ENCODE measurements around the gene ABCC1.
"Not testable (repeated sequence)": the region's sequence is repeated elsewhere in the genome, so short reads cannot be mapped to it uniquely, and the experiment has no call there.

The ABCC1 gene

DNA sequence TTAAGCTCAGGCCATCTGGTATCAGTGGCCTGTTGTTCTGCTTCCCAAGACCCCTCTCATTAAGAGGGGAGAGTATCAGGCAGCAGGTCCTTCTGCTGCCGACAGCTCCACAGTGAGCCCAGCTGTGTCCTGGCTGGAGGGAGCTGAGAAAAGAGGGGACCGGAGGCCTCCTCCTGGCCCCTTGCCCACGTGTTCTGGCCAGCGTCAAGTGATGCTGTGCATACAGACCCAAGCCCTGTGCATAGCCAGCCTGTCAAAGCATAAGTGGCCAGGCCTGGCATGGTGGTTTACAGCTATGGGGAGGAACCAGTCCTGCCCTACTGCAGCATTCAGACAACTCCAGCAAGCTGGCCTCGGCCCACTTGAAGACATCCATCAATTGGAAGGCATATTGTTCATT, 225.9 kb downstream of the ABCC1 start:
- no peak overlapping the region for H3K9ac ChIP-seq (ENCODE audit: low read depth, low read length)
- no peak overlapping the region for H3K27ac ChIP-seq (ENCODE audit: low read length)
- no peaks in the 10 kb centered on the region for H3K4me1 ChIP-seq (ENCODE audit: insufficient read depth, low read length)

DNA sequence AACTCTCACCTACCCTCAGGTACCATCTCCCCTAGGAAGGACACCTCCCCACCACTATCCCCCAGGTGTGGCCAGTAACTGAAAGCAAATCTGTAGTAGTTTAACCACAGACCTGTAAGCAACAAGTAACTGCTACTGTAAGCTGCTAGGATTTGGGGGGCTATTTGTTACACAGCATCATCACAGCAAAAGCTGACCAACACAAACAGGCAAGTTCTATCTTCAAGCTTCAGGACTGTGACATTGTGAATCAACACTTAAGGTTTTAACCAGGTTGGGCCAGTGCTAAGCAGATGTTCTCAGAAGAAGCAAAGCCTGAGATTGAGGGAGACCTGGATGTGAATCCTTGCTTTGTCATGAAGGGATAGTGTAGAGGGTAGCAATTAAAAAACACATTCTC, 226.9 kb downstream of the ABCC1 start:
- no peak overlapping the region for H3K27ac ChIP-seq (ENCODE audit: low read length)
- H3K36me3 ChIP-seq (ENCODE audit: insufficient read depth, low read depth, low read length) = no peaks in the 10 kb centered on the region
- H3K4me3 ChIP-seq (ENCODE audit: low read length) = no peak overlapping the region
- 0 out of 2 replicates have a peak, but pooled peaks cover 4% of the 10 kb centered on the region for H3K9me3 ChIP-seq (ENCODE audit: insufficient read depth, low read depth, low read length)
- no peaks in the 10 kb centered on the region for H3K4me1 ChIP-seq (ENCODE audit: insufficient read depth, low read length)
- H3K9ac ChIP-seq (ENCODE audit: low read depth, low read length) = no peak overlapping the region
- no peaks in the 10 kb centered on the region for H3K27me3 ChIP-seq (ENCODE audit: insufficient read depth, low read length)

More for the DNA sequence above, 225.9 kb downstream of the ABCC1 start:
- Histone ChIP-seq H3K9me3 (ENCODE audit: insufficient read depth, low read depth, low read length) (0 out of 2 replicates have a peak, but pooled peaks cover 4% of the 10 kb centered on the region), H3K36me3 (ENCODE audit: insufficient read depth, low read depth, low read length) (no peaks in the 10 kb centered on the region), H3K4me3 (ENCODE audit: low read length) (no peak overlapping the region), H3K27me3 (ENCODE audit: insufficient read depth, low read length) (no peaks in the 10 kb centered on the region)

DNA sequence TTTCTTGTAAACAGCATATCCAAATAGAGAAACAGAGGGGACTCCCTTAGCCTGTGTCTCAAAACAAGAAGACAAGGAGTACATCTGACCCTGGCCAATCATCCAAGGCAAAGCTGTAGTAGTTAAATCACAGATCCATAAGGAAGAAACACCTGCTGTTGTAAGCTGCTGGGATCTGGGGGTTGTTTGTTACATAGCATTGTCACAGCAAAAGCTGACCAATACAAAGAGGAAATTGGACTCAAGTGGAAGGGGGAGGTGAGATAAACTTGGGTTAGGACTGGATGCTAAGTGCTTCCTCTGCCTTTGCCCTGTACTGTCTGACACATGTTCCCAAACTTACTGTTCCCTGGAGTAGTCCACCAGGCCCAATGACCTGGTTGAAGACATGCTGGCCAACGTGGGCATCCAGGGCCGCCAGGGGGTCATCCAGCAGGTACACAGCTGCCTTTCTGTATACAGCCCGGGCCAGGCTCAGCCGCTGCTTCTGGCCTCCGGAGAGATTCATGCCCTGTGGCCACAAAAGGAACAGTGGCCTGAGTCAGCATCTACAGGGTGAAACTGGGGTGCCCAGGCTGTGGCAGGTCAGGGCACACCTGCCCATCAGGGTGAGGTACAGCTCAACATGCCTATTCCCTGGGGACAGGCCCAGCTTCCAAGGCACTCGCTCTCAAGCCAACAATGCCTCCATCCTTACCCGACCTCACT, 229.2 kb downstream of the ABCC1 start:
- H3K9ac ChIP-seq (ENCODE audit: low read depth, low read length) = no peak overlapping the region
- H3K27me3 ChIP-seq (ENCODE audit: insufficient read depth, low read length) = no peaks in the 10 kb centered on the region
- H3K4me3 ChIP-seq (ENCODE audit: low read length) = no peak overlapping the region
- H3K9me3 ChIP-seq (ENCODE audit: insufficient read depth, low read depth, low read length) = 0 out of 2 replicates have a peak, but pooled peaks cover 4% of the 10 kb centered on the region
- no peaks in the 10 kb centered on the region for H3K4me1 ChIP-seq (ENCODE audit: insufficient read depth, low read length)
- H3K27ac ChIP-seq (ENCODE audit: low read length) = no peak overlapping the region
- no peaks in the 10 kb centered on the region for H3K36me3 ChIP-seq (ENCODE audit: insufficient read depth, low read depth, low read length)

DNA sequence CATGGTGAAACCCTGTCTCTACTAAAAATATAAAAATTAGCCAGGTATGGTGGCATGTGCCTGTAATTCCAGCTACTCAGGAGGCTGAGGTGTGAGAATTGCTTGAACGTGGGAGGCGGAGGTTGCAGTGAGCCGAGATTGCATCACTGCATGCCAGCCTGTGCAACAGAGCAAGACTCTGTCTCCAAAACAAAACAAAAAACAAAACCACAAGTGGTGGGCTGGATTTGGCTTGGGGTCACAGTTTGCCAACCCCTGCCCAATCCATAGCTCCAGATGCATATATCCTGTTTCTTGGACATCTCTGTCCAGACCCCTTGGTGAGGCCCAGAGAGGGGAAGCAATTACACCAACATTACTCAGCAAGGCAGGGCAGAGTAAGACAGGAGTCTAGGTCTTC, 232.3 kb downstream of the ABCC1 start:
- not testable (repeated sequence) for H3K9me3 ChIP-seq (ENCODE audit: insufficient read depth, low read depth, low read length); H3K27ac ChIP-seq (ENCODE audit: low read length); H3K4me1 ChIP-seq (ENCODE audit: insufficient read depth, low read length); H3K4me3 ChIP-seq (ENCODE audit: low read length); H3K9ac ChIP-seq (ENCODE audit: low read depth, low read length); H3K36me3 ChIP-seq (ENCODE audit: insufficient read depth, low read depth, low read length); H3K27me3 ChIP-seq (ENCODE audit: insufficient read depth, low read length)

DNA sequence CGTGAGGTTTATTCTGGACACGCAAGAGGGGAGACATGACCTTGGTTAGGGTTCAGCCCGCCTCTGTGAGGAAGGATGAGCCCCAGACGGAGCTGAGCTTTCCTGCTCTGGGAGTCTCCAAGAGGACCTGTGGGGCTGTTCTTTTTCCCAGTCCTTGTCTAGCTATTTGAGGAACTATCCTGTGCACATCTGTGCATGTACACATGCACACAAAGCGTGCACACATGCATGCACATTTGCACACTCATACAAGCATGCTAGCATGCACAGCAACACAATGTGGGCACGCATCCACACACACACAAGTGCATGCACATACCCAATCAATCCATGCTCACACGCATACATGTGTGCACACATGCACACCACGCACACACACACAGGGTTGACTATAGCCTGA, 233.5 kb downstream of the ABCC1 start:
- no peak overlapping the region for H3K9ac ChIP-seq (ENCODE audit: low read depth, low read length)
- no peak overlapping the region for H3K4me3 ChIP-seq (ENCODE audit: low read length)
- H3K27me3 ChIP-seq (ENCODE audit: insufficient read depth, low read length) = no peaks in the 10 kb centered on the region
- H3K9me3 ChIP-seq (ENCODE audit: insufficient read depth, low read depth, low read length) = no peaks in the 10 kb centered on the region
- H3K36me3 ChIP-seq (ENCODE audit: insufficient read depth, low read depth, low read length) = no peaks in the 10 kb centered on the region
- H3K4me1 ChIP-seq (ENCODE audit: insufficient read depth, low read length) = no peaks in the 10 kb centered on the region
- H3K27ac ChIP-seq (ENCODE audit: low read length) = no peak overlapping the region

DNA sequence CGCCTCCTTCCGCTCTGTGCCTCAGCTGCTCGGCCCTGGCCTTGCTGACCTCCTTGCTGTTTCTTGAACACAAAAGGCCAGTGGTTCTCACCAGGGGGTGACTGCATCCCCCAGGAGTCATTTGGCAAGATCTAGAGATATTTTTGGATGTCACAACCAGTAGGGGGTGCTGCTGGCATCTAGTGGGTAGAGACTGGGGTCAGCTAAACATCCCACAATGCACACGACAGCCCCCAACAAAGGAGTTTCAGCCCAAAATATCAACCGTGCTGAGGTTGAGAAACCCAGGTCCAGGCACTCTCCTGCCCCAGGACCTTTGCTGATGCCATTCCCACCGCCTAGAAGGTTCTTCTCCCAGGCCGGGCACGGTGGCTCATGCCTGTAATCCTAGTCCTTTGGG, 234.1 kb downstream of the ABCC1 start:
- Histone ChIP-seq H3K9ac (ENCODE audit: low read depth, low read length) (no peak overlapping the region), H3K4me3 (ENCODE audit: low read length) (no peak overlapping the region), H3K9me3 (ENCODE audit: insufficient read depth, low read depth, low read length) (no peaks in the 10 kb centered on the region), H3K36me3 (ENCODE audit: insufficient read depth, low read depth, low read length) (no peaks in the 10 kb centered on the region), H3K4me1 (ENCODE audit: insufficient read depth, low read length) (no peaks in the 10 kb centered on the region), H3K27ac (ENCODE audit: low read length) (no peak overlapping the region), H3K27me3 (ENCODE audit: insufficient read depth, low read length) (no peaks in the 10 kb centered on the region)

DNA sequence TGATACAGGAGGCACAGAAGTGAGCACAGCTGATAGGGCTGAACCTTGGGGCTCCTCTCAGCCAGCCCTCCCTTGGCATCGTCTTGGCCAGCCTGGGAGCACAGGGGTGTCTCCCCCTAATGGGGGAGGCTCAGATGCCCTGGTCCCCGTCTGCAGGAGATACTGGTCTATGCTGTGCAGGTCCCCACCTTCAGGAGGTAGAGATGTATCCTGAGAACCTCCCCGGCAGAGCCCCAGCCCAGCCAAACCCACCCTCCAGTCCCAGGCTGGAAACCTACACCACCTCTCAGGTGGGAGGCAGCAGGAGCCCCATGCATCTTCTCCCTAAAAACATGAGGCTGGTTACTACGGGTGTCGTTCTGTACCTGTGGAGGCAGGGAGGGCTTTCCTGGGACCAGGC, 235.2 kb downstream of the ABCC1 start:
- Histone ChIP-seq H3K27me3 (ENCODE audit: insufficient read depth, low read length) (no peaks in the 10 kb centered on the region), H3K36me3 (ENCODE audit: insufficient read depth, low read depth, low read length) (no peaks in the 10 kb centered on the region), H3K27ac (ENCODE audit: low read length) (no peak overlapping the region), H3K9me3 (ENCODE audit: insufficient read depth, low read depth, low read length) (no peaks in the 10 kb centered on the region), H3K4me1 (ENCODE audit: insufficient read depth, low read length) (no peaks in the 10 kb centered on the region), H3K4me3 (ENCODE audit: low read length) (no peak overlapping the region), H3K9ac (ENCODE audit: low read depth, low read length) (no peak overlapping the region)

DNA sequence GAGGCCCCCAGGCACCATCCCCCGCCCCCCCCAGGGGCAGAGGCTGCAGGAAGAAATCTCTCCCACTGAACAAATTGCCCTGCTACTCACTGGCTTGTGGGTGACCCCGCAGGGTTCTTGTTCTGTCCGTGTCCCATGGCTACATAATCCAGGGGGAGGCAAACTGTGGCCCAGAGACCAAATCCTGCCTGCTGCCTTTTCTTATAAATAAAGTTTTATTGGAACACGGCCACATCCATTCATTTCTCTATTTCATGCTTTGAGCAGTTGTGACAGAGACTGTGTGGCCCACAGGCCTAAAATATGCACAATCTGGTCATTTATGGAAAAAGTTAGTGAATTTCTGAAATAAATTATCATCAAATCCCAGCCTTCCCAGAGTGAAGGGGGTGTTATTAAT, 235.7 kb downstream of the ABCC1 start:
- Histone ChIP-seq H3K4me1 (ENCODE audit: insufficient read depth, low read length) (no peaks in the 10 kb centered on the region), H3K27me3 (ENCODE audit: insufficient read depth, low read length) (no peaks in the 10 kb centered on the region), H3K27ac (ENCODE audit: low read length) (no peak overlapping the region), H3K9me3 (ENCODE audit: insufficient read depth, low read depth, low read length) (no peaks in the 10 kb centered on the region), H3K4me3 (ENCODE audit: low read length) (no peak overlapping the region), H3K9ac (ENCODE audit: low read depth, low read length) (no peak overlapping the region), H3K36me3 (ENCODE audit: insufficient read depth, low read depth, low read length) (no peaks in the 10 kb centered on the region)

DNA sequence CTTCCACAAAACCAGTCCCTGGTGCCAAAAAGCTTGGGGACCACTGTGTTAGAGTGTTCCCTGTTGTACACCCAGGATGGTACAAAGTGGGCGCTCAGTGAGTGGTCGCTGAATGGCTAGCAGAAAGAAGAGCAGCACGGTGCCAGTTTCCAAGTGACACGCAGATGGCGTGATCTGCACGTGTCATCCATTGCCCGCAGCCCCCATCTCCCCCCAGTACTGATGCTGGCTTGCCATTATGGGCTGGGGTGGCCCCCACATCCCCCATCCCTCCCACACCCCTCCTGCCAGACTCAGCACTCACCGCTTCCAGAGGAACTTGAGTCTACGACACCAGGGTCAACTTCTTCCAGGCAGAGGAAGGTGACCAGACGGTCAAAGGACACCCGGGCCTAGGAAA, 237.4 kb downstream of the ABCC1 start:
- Histone ChIP-seq H3K27ac (ENCODE audit: low read length) (no peak overlapping the region), H3K9me3 (ENCODE audit: insufficient read depth, low read depth, low read length) (no peaks in the 10 kb centered on the region), H3K36me3 (ENCODE audit: insufficient read depth, low read depth, low read length) (no peaks in the 10 kb centered on the region), H3K9ac (ENCODE audit: low read depth, low read length) (no peak overlapping the region), H3K4me1 (ENCODE audit: insufficient read depth, low read length) (no peaks in the 10 kb centered on the region), H3K4me3 (ENCODE audit: low read length) (no peak overlapping the region), H3K27me3 (ENCODE audit: insufficient read depth, low read length) (no peaks in the 10 kb centered on the region)

DNA sequence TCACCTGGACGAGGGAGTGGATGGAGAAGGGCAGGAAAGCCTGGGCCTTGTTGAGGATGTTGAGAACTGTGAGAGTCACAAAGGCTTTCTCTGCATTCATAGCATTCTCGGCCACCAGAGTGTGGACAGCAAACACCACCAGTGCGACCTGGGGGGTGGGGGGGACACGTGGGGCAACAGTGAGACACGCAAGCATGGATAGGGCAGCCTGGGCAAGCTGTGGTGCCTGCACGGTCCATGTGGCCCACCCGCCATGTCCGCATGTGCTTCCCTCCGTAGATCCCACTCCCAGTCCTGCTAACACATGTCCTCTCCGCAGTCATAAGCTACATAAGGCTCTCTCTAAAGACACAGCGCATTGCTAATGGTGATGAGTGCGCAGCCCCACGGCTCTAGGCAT, 239.4 kb downstream of the ABCC1 start:
- no peak overlapping the region for H3K27ac ChIP-seq (ENCODE audit: low read length)
- H3K27me3 ChIP-seq (ENCODE audit: insufficient read depth, low read length) = no peaks in the 10 kb centered on the region
- H3K36me3 ChIP-seq (ENCODE audit: insufficient read depth, low read depth, low read length) = no peaks in the 10 kb centered on the region
- no peak overlapping the region for H3K4me3 ChIP-seq (ENCODE audit: low read length)
- H3K9ac ChIP-seq (ENCODE audit: low read depth, low read length) = no peak overlapping the region
- no peaks in the 10 kb centered on the region for H3K9me3 ChIP-seq (ENCODE audit: insufficient read depth, low read depth, low read length)
- no peaks in the 10 kb centered on the region for H3K4me1 ChIP-seq (ENCODE audit: insufficient read depth, low read length)

DNA sequence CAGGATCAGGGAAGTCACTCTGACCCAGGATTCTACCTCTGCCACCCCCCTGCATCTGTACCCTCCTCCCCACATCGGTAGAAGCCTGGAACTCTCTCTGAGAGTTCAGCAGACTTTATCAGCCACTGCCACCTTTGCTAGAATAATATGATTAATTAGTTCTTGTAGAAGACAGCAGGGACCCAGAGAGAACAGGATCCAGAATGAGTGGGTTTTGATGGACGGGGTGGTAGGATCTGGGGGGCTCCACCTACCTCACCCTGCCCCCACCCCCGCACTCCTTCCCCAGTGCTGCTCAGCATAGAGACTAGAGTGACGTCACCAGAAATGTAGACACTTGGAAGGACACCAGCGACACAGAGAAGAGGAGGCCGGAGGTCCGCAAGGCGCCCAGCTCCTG, 240.4 kb downstream of the ABCC1 start:
- no peaks in the 10 kb centered on the region for H3K4me1 ChIP-seq (ENCODE audit: insufficient read depth, low read length)
- no peak overlapping the region for H3K4me3 ChIP-seq (ENCODE audit: low read length)
- no peak overlapping the region for H3K27ac ChIP-seq (ENCODE audit: low read length)
- H3K27me3 ChIP-seq (ENCODE audit: insufficient read depth, low read length) = no peaks in the 10 kb centered on the region
- no peaks in the 10 kb centered on the region for H3K9me3 ChIP-seq (ENCODE audit: insufficient read depth, low read depth, low read length)
- no peak overlapping the region for H3K9ac ChIP-seq (ENCODE audit: low read depth, low read length)
- H3K36me3 ChIP-seq (ENCODE audit: insufficient read depth, low read depth, low read length) = no peaks in the 10 kb centered on the region

DNA sequence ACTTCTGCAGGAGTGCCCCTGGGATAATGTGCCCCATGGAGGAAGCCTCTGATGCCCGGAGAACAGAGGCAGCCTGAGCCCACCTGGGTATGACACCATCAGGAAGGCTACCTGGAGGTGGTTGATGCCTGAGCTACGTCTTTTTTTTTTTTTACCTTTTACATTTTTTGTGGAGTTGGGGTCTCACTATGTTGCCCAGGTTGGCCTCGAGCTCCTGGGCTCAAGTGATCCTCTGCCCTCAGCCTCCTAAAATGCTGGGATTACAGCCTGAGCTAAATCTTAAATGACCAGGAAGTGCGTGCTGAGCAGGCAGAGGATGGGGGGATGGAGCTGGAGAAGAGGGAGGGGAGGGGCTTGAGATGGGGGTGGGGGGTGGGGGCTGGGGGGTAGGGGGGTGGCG, 241.1 kb downstream of the ABCC1 start:
- Histone ChIP-seq H3K9me3 (ENCODE audit: insufficient read depth, low read depth, low read length) (no peaks in the 10 kb centered on the region), H3K4me3 (ENCODE audit: low read length) (no peak overlapping the region), H3K27me3 (ENCODE audit: insufficient read depth, low read length) (no peaks in the 10 kb centered on the region), H3K27ac (ENCODE audit: low read length) (no peak overlapping the region), H3K9ac (ENCODE audit: low read depth, low read length) (no peak overlapping the region), H3K4me1 (ENCODE audit: insufficient read depth, low read length) (no peaks in the 10 kb centered on the region), H3K36me3 (ENCODE audit: insufficient read depth, low read depth, low read length) (no peaks in the 10 kb centered on the region)

Measured in iPS-20b (cell line).